OCI-LY1 (cell line): ENCODE measurements around the gene IFNGR2.
"Not testable (repeated sequence)": the region's sequence is repeated elsewhere in the genome, so short reads cannot be mapped to it uniquely, and the experiment has no call there.

Source experiments
- EZH2 ChIP-seq: fragments of 200-600 bp; sonication (generic), shearing (Covaris generic); IDR thresholded peaks from 2 replicates; pipeline ENCODE4 v1.8.0; 2017; ENCODE audit warnings: borderline replicate concordance, mixed run types, mild to moderate bottlenecking, antibody characterized with exemption, low read length, moderate library complexity, mixed read lengths
- TF ChIP-seq, protein P1 (sequence below): fragments of 200-600 bp; sonication (generic), shearing (Covaris generic); IDR thresholded peaks from 2 replicates; pipeline ENCODE4 v1.5.1; 2017; ENCODE audit warnings: mild to moderate bottlenecking, antibody characterized with exemption, low read length, moderate library complexity, mixed read lengths

- TF ChIP-seq, protein P1, sequence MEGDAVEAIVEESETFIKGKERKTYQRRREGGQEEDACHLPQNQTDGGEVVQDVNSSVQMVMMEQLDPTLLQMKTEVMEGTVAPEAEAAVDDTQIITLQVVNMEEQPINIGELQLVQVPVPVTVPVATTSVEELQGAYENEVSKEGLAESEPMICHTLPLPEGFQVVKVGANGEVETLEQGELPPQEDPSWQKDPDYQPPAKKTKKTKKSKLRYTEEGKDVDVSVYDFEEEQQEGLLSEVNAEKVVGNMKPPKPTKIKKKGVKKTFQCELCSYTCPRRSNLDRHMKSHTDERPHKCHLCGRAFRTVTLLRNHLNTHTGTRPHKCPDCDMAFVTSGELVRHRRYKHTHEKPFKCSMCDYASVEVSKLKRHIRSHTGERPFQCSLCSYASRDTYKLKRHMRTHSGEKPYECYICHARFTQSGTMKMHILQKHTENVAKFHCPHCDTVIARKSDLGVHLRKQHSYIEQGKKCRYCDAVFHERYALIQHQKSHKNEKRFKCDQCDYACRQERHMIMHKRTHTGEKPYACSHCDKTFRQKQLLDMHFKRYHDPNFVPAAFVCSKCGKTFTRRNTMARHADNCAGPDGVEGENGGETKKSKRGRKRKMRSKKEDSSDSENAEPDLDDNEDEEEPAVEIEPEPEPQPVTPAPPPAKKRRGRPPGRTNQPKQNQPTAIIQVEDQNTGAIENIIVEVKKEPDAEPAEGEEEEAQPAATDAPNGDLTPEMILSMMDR, result not testable (repeated sequence)
- TF ChIP-seq EZH2, result not testable (repeated sequence)
Measured at GRCh38 chr21:33363911-33364609, 39.2 kb upstream of the IFNGR2 start.
